H1 (cell line): Measurements from ENCODE around the gene KCNK7. TPM values are rescaled to one million over a fixed set of nuclear protein-coding genes. Genes with fewer than 3 reads are reported as not detected.

Experiments used
- CTCF ChIA-PET: fragments of 300-600 bp; sonication (Branson Sonifier 250); formaldehyde crosslinking; loops from one replicate; lab custom pipeline; 2021; ENCODE audit not compliant: partially characterized antibody; lab: Charles Lee
- POLR2A ChIA-PET: fragments of 300-600 bp; sonication (Branson Sonifier 250); formaldehyde crosslinking; loops from one replicate; lab custom pipeline; 2021; ENCODE audit warnings: inconsistent platforms; ENCODE audit not compliant: partially characterized antibody; lab: Charles Lee
- DNase-seq, 2 experiments: peaks; one replicate each; pipeline versions ENCODE4 v3.0.0 to v3.0.0-alpha.2; 2010 to 2022; ENCODE audit warnings: low spot score in 2 of 2, low read depth in 1 of 2, mixed read lengths in 1 of 2
- FAIRE-seq: peaks from 2 replicates; lab custom pipeline; 2011; peaks lifted over from hg19 to GRCh38; lab: Jason Lieb, UNC
- H2AFZ ChIP-seq: 2 replicates; pipeline ENCODE4 v1.8.1; 2012; ENCODE audit warnings: low read length, inconsistent platforms
- H2AK5ac ChIP-seq: 2 replicates; pipeline ENCODE4 v1.6.1; 2013; ENCODE audit warnings: low read depth, low read length
- H2BK120ac ChIP-seq: replicated peaks from 2 replicates; pipeline ENCODE3; 2013; ENCODE audit warnings: low read depth, low read length, inconsistent platforms
- H2BK12ac ChIP-seq: 2 replicates; pipeline ENCODE4 v1.6.1; 2013; ENCODE audit warnings: low read depth, low read length
- H2BK15ac ChIP-seq: 2 replicates; pipeline ENCODE4 v1.6.1; 2013; ENCODE audit warnings: low read length
- H2BK20ac ChIP-seq: 2 replicates; pipeline ENCODE4 v1.6.1; 2013; ENCODE audit warnings: low read length
- H2BK5ac ChIP-seq: 2 replicates; pipeline ENCODE4 v1.6.1; 2013; ENCODE audit warnings: low read depth, low read length
- H3K14ac ChIP-seq: 2 replicates; pipeline ENCODE4 v1.6.1; 2013; ENCODE audit warnings: inconsistent platforms; ENCODE audit not compliant: insufficient read length
- H3K18ac ChIP-seq: 2 replicates; pipeline ENCODE4 v1.6.1; 2013; ENCODE audit warnings: low read length; ENCODE audit errors: extremely low read depth
- H3K23ac ChIP-seq: 2 replicates; pipeline ENCODE4 v1.6.1; 2013; ENCODE audit warnings: inconsistent platforms; ENCODE audit not compliant: insufficient read length
- H3K23me2 ChIP-seq: 2 replicates; pipeline ENCODE4 v1.6.1; 2013; ENCODE audit warnings: low read depth, low read length
- H3K27ac ChIP-seq: 2 replicates; pipeline ENCODE4 v1.6.1; 2011; ENCODE audit warnings: low read depth, low read length, inconsistent platforms
- H3K27me3 ChIP-seq, 4 experiments: replicated peaks in 1 of 4; 1 replicate in 1 of 4; 2 replicates in 3 of 4; pipeline versions ENCODE4 v1.6.1 to v1.8.1; 2011 to 2013; ENCODE audit warnings: low read length in 3 of 4, mild to moderate bottlenecking in 3 of 4, inconsistent platforms in 2 of 4, mixed read lengths in 2 of 4, moderate library complexity in 1 of 4; ENCODE audit not compliant: control insufficient read depth in 3 of 4, insufficient read depth in 3 of 4; ENCODE audit errors: extremely low read depth in 1 of 4
- H3K36me3 ChIP-seq, 4 experiments: 2 replicates each; pipeline versions ENCODE4 v1.6.1 to v1.8.1; 2011 to 2013; ENCODE audit warnings: mild to moderate bottlenecking in 4 of 4, low read length in 3 of 4, moderate library complexity in 2 of 4, control low read depth in 1 of 4, inconsistent platforms in 1 of 4; ENCODE audit not compliant: insufficient read depth in 4 of 4, control insufficient read depth in 2 of 4
- H3K4ac ChIP-seq: replicated peaks from 2 replicates; pipeline ENCODE3; 2013; ENCODE audit warnings: low read length, low read depth, mixed read lengths, inconsistent platforms; ENCODE audit not compliant: insufficient read length
- H3K4me1 ChIP-seq, 4 experiments: replicated peaks in 1 of 4; 1 replicate in 1 of 4; 2 replicates in 3 of 4; pipeline versions ENCODE4 v1.6.1 to v1.8.1; 2011 to 2013; ENCODE audit warnings: low read length in 3 of 4, inconsistent platforms in 2 of 4, mixed read lengths in 1 of 4; ENCODE audit not compliant: insufficient read depth in 4 of 4, control insufficient read depth in 3 of 4
- H3K4me2 ChIP-seq, 2 experiments: 2 replicates each; pipeline versions ENCODE4 v1.6.1 to v1.8.1; 2011 to 2013; ENCODE audit warnings: low read depth in 2 of 2, low read length in 2 of 2, control low read depth in 1 of 2, inconsistent platforms in 1 of 2, mild to moderate bottlenecking in 1 of 2; ENCODE audit not compliant: insufficient read depth in 1 of 2
- H3K4me3 ChIP-seq, 4 experiments: fragments of 200-600, 300-600 bp in 1 of 4; sonication (generic), shearing (Covaris generic), sonication (Bioruptor Twin) in 1 of 4; 2 replicates each; pipeline versions ENCODE4 v1.5.1 to v1.8.1; 2011 to 2016; ENCODE audit warnings: low read length in 4 of 4, low read depth in 3 of 4, control low read depth in 2 of 4, inconsistent platforms in 2 of 4, mild to moderate bottlenecking in 2 of 4, mixed read lengths in 1 of 4, moderate library complexity in 1 of 4; ENCODE audit not compliant: insufficient read depth in 2 of 4; ENCODE audit errors: extremely low read depth in 1 of 4
- H3K56ac ChIP-seq: replicated peaks from 2 replicates; pipeline ENCODE3; 2013; ENCODE audit warnings: low read depth, mild to moderate bottlenecking, mixed read lengths, low read length, inconsistent platforms; ENCODE audit not compliant: insufficient read length
- H3K79me1 ChIP-seq: 2 replicates; pipeline ENCODE4 v1.6.1; 2013; ENCODE audit warnings: low read depth, low read length, control low read depth
- H3K79me2 ChIP-seq, 2 experiments: 2 replicates each; pipeline versions ENCODE4 v1.6.1 to v1.8.1; 2012 to 2013; ENCODE audit warnings: low read length in 2 of 2, mild to moderate bottlenecking in 2 of 2, inconsistent platforms in 1 of 2; ENCODE audit not compliant: insufficient read depth in 2 of 2, control insufficient read depth in 1 of 2
- H3K9ac ChIP-seq, 4 experiments: replicated peaks in 1 of 4; 1 replicate in 1 of 4; 2 replicates in 3 of 4; pipeline versions ENCODE4 v1.6.1 to v1.8.1; 2011 to 2013; ENCODE audit warnings: low read depth in 3 of 4, low read length in 3 of 4, control low read depth in 2 of 4, mild to moderate bottlenecking in 2 of 4, moderate library complexity in 2 of 4, inconsistent platforms in 1 of 4; ENCODE audit errors: extremely low read depth in 1 of 4
- H3K9me3 ChIP-seq, 2 experiments: 2 replicates each; pipeline versions ENCODE4 v1.6.1 to v1.8.1; 2012 to 2013; ENCODE audit warnings: mild to moderate bottlenecking in 2 of 2, moderate library complexity in 2 of 2, control low read depth in 1 of 2, inconsistent platforms in 1 of 2, low read depth in 1 of 2, low read length in 1 of 2, mixed read lengths in 1 of 2; ENCODE audit not compliant: insufficient read depth in 2 of 2
- H4K20me1 ChIP-seq, 2 experiments: replicated peaks in 1 of 2; 2 replicates each; pipeline versions ENCODE3 to v1.8.1; 2011 to 2013; ENCODE audit warnings: inconsistent platforms in 2 of 2, low read length in 2 of 2, mild to moderate bottlenecking in 1 of 2; ENCODE audit not compliant: insufficient read depth in 2 of 2, control insufficient read depth in 1 of 2
- H4K5ac ChIP-seq: 2 replicates; pipeline ENCODE4 v1.6.1; 2013; ENCODE audit warnings: low read length, low read depth, mixed read lengths, inconsistent platforms; ENCODE audit not compliant: insufficient read length
- H4K8ac ChIP-seq: 2 replicates; pipeline ENCODE4 v1.8.0; 2013; ENCODE audit warnings: mild to moderate bottlenecking, moderate library complexity, low read length, inconsistent platforms; ENCODE audit not compliant: insufficient read depth; ENCODE audit errors: extremely low read depth
- H4K91ac ChIP-seq: replicated peaks from 2 replicates; pipeline ENCODE3; 2013; ENCODE audit warnings: low read length, mixed read lengths, inconsistent platforms; ENCODE audit not compliant: insufficient read length
- ATF3 ChIP-seq: IDR thresholded peaks from 2 replicates; pipeline ENCODE4 v1.6.1; 2011; ENCODE audit warnings: low read depth, mild to moderate bottlenecking, low read length; ENCODE audit not compliant: insufficient read depth
- CHD2 ChIP-seq: IDR thresholded peaks from 2 replicates; pipeline ENCODE4 v1.6.1; 2012; ENCODE audit warnings: low read length, improper control_type of control experiment
- CREB1 ChIP-seq: IDR thresholded peaks from 2 replicates; pipeline ENCODE4 v1.6.1; 2012; ENCODE audit warnings: inconsistent platforms
- FOSL1 ChIP-seq: IDR thresholded peaks from 2 replicates; pipeline ENCODE4 v1.6.1; 2011; ENCODE audit warnings: mild to moderate bottlenecking, low read depth, low read length, moderate library complexity; ENCODE audit not compliant: insufficient read depth
- POLR2A ChIP-seq, 2 experiments: IDR thresholded peaks; 1 replicate in 1 of 2; 2 replicates in 1 of 2; pipeline ENCODE4 v1.6.1; 2011; ENCODE audit warnings: low read depth in 2 of 2, low read length in 2 of 2, mild to moderate bottlenecking in 2 of 2; ENCODE audit errors: control extremely low read depth in 1 of 2
- RBBP5 ChIP-seq: IDR thresholded peaks from 2 replicates; pipeline ENCODE4 v1.7.1; 2012; ENCODE audit warnings: low read depth, mild to moderate bottlenecking, inconsistent platforms, low read length, moderate library complexity, borderline replicate concordance
- RFX5 ChIP-seq: IDR thresholded peaks from 2 replicates; pipeline ENCODE4 v1.6.1; 2011; ENCODE audit warnings: low read depth, low read length, improper control_type of control experiment, borderline replicate concordance
- SIX5 ChIP-seq: IDR thresholded peaks from 2 replicates; pipeline ENCODE4 v1.6.1; 2011; ENCODE audit warnings: mild to moderate bottlenecking, low read depth, low read length
- TAF7 ChIP-seq: optimal IDR thresholded peaks from 2 replicates; pipeline ENCODE3; 2011; ENCODE audit warnings: low read depth, mild to moderate bottlenecking, inconsistent platforms, low read length, moderate library complexity, borderline replicate concordance
- YY1 ChIP-seq: IDR thresholded peaks from 2 replicates; pipeline ENCODE4 v1.6.1; 2011; ENCODE audit warnings: low read depth, mild to moderate bottlenecking, low read length
- WGBS, 2 experiments: shearing (Covaris generic) in 1 of 2; methylation state at CpG; one replicate each; pipeline versions ENCODE4 v1.1.6 to v1.1.7; 2013 to 2015; ENCODE audit warnings: low lambda C conversion rate in 2 of 2, mixed read lengths in 2 of 2, inconsistent platforms in 1 of 2, low coverage in 1 of 2, missing lambda C conversion rate in 1 of 2; ENCODE audit not compliant: insufficient replicate concordance in 2 of 2, insufficient coverage in 1 of 2, insufficient read length in 1 of 2; ENCODE audit errors: extremely low coverage in 1 of 2, missing lambda C conversion rate in 1 of 2; 5-methylcytosine and 5-hydroxymethylcytosine counted together
- polyA plus RNA-seq, 7 experiments: library from polyadenylated mRNA; depleted of rRNA in 3 of 7; stranded (reverse) in 5 of 7; unstranded in 2 of 7; fragments of >200 nt in 5 of 7; fragments of 200-250 nt in 2 of 7; gene quantifications; 1 replicate in 5 of 7; 2 replicates in 1 of 7; 4 replicates in 1 of 7; pipeline versions ENCODE4 v1.2.1 to v1.2.3, GENCODE V29; 2011 to 2013; ENCODE audit warnings: missing spikeins in 2 of 7, mixed read lengths in 2 of 7
- total RNA-seq: library from RNA; stranded (reverse); fragmentation: NEBNext Ultra II Directional; extraction: Animal tissue kit (Norgen Biotek cat#: 25700); gene quantifications from 2 replicates; pipeline ENCODE4 v1.2.1, GENCODE V29; 2021
- TF ChIP-seq, protein P1 (sequence below), 3 experiments: IDR thresholded peaks; 1 replicate in 2 of 3; 2 replicates in 1 of 3; pipeline versions ENCODE4 v1.5.1 to v1.6.1; 2011; ENCODE audit warnings: low read length in 3 of 3, mild to moderate bottlenecking in 3 of 3, inconsistent platforms in 2 of 3, low read depth in 1 of 3, moderate library complexity in 1 of 3; ENCODE audit not compliant: insufficient read depth in 1 of 3; ENCODE audit errors: control extremely low read depth in 1 of 3

Gene KCNK7
- total and polyA plus RNA-seq, 2 of the 8 experiments (the other 6 are each of a cell fraction or from before 2014, with no cell fraction given): 0.74 to 1.0 TPM

DNA sequence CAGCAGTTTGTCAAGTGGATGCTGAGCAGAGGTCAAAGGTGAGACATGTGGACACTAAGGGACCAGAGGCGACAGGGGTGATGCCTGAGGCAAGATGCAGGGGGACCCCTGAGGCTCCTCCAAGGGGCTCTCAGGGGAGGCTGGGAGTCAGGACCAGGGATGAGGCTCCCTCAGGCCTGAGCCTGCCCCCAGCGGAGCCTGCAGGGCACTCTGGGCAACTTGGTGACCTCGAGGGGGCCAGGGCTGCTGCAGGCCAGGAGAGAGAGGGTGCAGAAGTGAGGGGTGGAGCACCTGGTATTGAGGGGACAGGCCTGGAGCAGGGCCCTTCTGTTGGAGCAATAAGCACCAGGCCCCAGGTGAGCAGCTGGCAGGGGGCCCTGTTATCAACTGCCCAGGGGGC is 13.7 kb downstream of the KCNK7 start:
- Histone ChIP-seq H2AK5ac (no peak overlapping the region), H3K14ac (no peak overlapping the region), H4K8ac (no peak overlapping the region; the same call in 1 of the 2 replicates), H2AFZ (no peak overlapping the region), H3K27me3 (peaks cover 20 to 60% (median 46%) of the 10 kb centered on the region in 4 experiments; a peak in 6 of 7 replicates), H3K23me2 (peaks cover 3% of the 10 kb centered on the region; the same call in 1 of the 2 replicates), H3K9ac (no peak overlapping the region), H3K79me1 (no peaks in the 10 kb centered on the region), H3K79me2 (no peaks in the 10 kb centered on the region), H3K9me3 (no peaks in the 10 kb centered on the region), H4K91ac (no peak overlapping the region), H2BK12ac (no peak overlapping the region), H3K36me3 (no peaks in the 10 kb centered on the region), H3K18ac (no peak overlapping the region), H3K4me2 (no peak overlapping the region), H4K20me1 (peaks cover 0 to 2% of the 10 kb centered on the region in 2 experiments), H2BK20ac (no peak overlapping the region), H4K5ac (no peak overlapping the region), H3K4me3 (no peak overlapping the region), H3K23ac (no peak overlapping the region), H2BK15ac (no peak overlapping the region), H3K4ac (no peak overlapping the region), H2BK5ac (no peak overlapping the region), H3K27ac (no peak overlapping the region), H3K4me1 (peaks cover 0 to 12% (median 4%) of the 10 kb centered on the region in 4 experiments; a peak in 5 of 7 replicates), H2BK120ac (no peak overlapping the region), H3K56ac (no peak overlapping the region)
- CTCF ChIA-PET: interaction anchor here (1.0 to 14.5 kb wide), 4 partner anchors 7 to 21 kb away, joined by 3 to 162 read pairs (median 74); partner anchors contain the start of genes FAM89B, KCNK7 and ZNRD2
- no peak for FAIRE-seq
- no peak for TF ChIP-seq ATF3
- TF ChIP-seq FOSL1: no peak
- no peak for TF ChIP-seq TAF7
- TF ChIP-seq CREB1: no peak
- no peak for TF ChIP-seq SIX5
- TF ChIP-seq YY1: no peak
- no peak for TF ChIP-seq POLR2A (IDR thresholded peaks at IDR 0.05; ENCODE audit: control extremely low read depth in 1 of 2, low read depth in 2 of 2, low read length in 2 of 2)
- no peak for TF ChIP-seq RBBP5
- TF ChIP-seq RFX5: no peak
- TF ChIP-seq, protein P1, sequence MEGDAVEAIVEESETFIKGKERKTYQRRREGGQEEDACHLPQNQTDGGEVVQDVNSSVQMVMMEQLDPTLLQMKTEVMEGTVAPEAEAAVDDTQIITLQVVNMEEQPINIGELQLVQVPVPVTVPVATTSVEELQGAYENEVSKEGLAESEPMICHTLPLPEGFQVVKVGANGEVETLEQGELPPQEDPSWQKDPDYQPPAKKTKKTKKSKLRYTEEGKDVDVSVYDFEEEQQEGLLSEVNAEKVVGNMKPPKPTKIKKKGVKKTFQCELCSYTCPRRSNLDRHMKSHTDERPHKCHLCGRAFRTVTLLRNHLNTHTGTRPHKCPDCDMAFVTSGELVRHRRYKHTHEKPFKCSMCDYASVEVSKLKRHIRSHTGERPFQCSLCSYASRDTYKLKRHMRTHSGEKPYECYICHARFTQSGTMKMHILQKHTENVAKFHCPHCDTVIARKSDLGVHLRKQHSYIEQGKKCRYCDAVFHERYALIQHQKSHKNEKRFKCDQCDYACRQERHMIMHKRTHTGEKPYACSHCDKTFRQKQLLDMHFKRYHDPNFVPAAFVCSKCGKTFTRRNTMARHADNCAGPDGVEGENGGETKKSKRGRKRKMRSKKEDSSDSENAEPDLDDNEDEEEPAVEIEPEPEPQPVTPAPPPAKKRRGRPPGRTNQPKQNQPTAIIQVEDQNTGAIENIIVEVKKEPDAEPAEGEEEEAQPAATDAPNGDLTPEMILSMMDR (IDR thresholded peaks at IDR 0.05; ENCODE audit: control extremely low read depth in 1 of 3, insufficient read depth in 1 of 3, low read depth in 1 of 3, low read length in 3 of 3): no peak
- TF ChIP-seq CHD2: no peak
- POLR2A ChIA-PET: interaction anchor here (1.1 to 2.1 kb wide), 2 partner anchors 18 to 21 kb away, joined by 4 to 5 read pairs; no protein-coding TSS in a partner anchor
- DNase-seq: no peak
- WGBS, 2 experiments: 83% methylated on average over 3 of the region's 3 CpGs; no CpG with 5 or more reads in 1 of the 2 experiments
